Aorta (tissue), 5 donors: ENCODE measurements around the gene SOX13. TPM values are rescaled to one million over a fixed set of nuclear protein-coding genes. Genes with fewer than 3 reads are reported as not detected.

Source experiments
- ATAC-seq: fragments of 200-7000 bp; cut with Tn5 transposase; one replicate; pipeline ENCODE4 v1.9.1; 2022; ENCODE audit warnings: moderate library complexity; ENCODE audit not compliant: low FRiP score
- DNase-seq, 2 donors: peaks; one replicate each; pipeline ENCODE4 v3.0.0-alpha.2; 2020
- H3K27ac ChIP-seq, 2 donors: one replicate each; pipeline ENCODE4 v1.5.1; 2013; ENCODE audit warnings: low read length in 2 of 2, mild to moderate bottlenecking in 2 of 2, moderate library complexity in 2 of 2, control low read depth in 1 of 2, inconsistent platforms in 1 of 2, low read depth in 1 of 2
- H3K27me3 ChIP-seq, 2 donors: one replicate each; pipeline ENCODE4 v1.6.1; 2013; ENCODE audit warnings: control low read depth in 1 of 2, low read length in 1 of 2, mild to moderate bottlenecking in 1 of 2, moderate library complexity in 1 of 2; ENCODE audit not compliant: insufficient read depth in 2 of 2, control insufficient read depth in 1 of 2
- H3K36me3 ChIP-seq, 2 donors: one replicate each; pipeline ENCODE4 v1.6.1; 2013; ENCODE audit warnings: control low read depth in 1 of 2, low read length in 1 of 2, mild to moderate bottlenecking in 1 of 2; ENCODE audit not compliant: insufficient read depth in 2 of 2, control insufficient read depth in 1 of 2
- H3K4me1 ChIP-seq, 2 donors: one replicate each; pipeline ENCODE4 v1.6.1; 2013; ENCODE audit warnings: low read length in 2 of 2, control low read depth in 1 of 2, mild to moderate bottlenecking in 1 of 2, moderate library complexity in 1 of 2; ENCODE audit not compliant: insufficient read depth in 2 of 2, control insufficient read depth in 1 of 2
- H3K4me3 ChIP-seq, 2 donors: one replicate each; pipeline ENCODE4 v1.5.1; 2013; ENCODE audit warnings: low read length in 2 of 2, control low read depth in 1 of 2, mild to moderate bottlenecking in 1 of 2
- H3K9me3 ChIP-seq: one replicate; pipeline ENCODE4 v1.6.1; 2013; ENCODE audit warnings: mild to moderate bottlenecking, low read length; ENCODE audit not compliant: control insufficient read depth
- WGBS, 2 donors: extraction: QIAGEN DNeasy Blood & Tissue Kit; methylation state at CpG; one replicate each; pipeline ENCODE4 v1.1.7; 2013; 5-methylcytosine and 5-hydroxymethylcytosine counted together
- intact Hi-C, 2 donors: fragments of 100-400 bp; cut with DNase I; formaldehyde crosslinking; loops; one replicate each; pipeline versions ENCODE4 v1.14.2 to v1.15.0; 2022
- polyA plus RNA-seq, 2 donors: library from polyadenylated mRNA; stranded (reverse); fragments of 200-250 nt; gene quantifications; one replicate each; pipeline ENCODE4 v1.2.3, GENCODE V29; 2013
- total RNA-seq, 2 donors: library from RNA; stranded (reverse); fragmentation: NEBNext Ultra II Directional; extraction: Animal tissue kit (Norgen Biotek cat#: 25700); gene quantifications; one replicate each; pipeline ENCODE4 v1.2.1, GENCODE V29; 2021
- donor health status: healthy with polysubstance abuse.
- donor health status: Bipolar disorder and iron deficiency.
- donor health status: DM: no; HTN: no; CAD: no.
- donor health status: DM: no; HTN: no; CAD: no.
- donor health status: DM: yes; HTN: yes; CAD: no.

The SOX13 gene
- total and polyA plus RNA-seq, 4 donors = 9.6 to 52.8 (median 28.6) TPM

- Histone ChIP-seq H3K27ac (no peak overlapping the region), H3K9me3 (no peaks in the 10 kb centered on the region), H3K4me1 (no peaks in the 10 kb centered on the region), H3K36me3 (no peaks in the 10 kb centered on the region), H3K4me3 (no peak overlapping the region), H3K27me3 (no peaks in the 10 kb centered on the region)
- WGBS, 2 donors = 43 to 46% methylated on average over 11 of the region's 11 CpGs
- no peak for DNase-seq
- no peak for ATAC-seq
- intact Hi-C loops = no loop called here
Observed at GRCh38 chr1:204130981-204131892, 58.3 kb downstream of the SOX13 start.

GRCh38 chr1:204131978-204132377 is 59.1 kb downstream of the SOX13 start:
- H3K9me3 ChIP-seq = no peaks in the 10 kb centered on the region
- no peaks in the 10 kb centered on the region for H3K4me1 ChIP-seq
- no peak overlapping the region for H3K4me3 ChIP-seq
- ATAC-seq (no peak), DNase-seq (no peak)
- H3K36me3 ChIP-seq = no peaks in the 10 kb centered on the region
- H3K27me3 ChIP-seq = no peaks in the 10 kb centered on the region
- H3K27ac ChIP-seq = no peak overlapping the region
- 89 to 92% methylated on average over 4 of the region's 4 CpGs for WGBS, 2 donors
- intact Hi-C loops = no loop called here

GRCh38 chr1:204132718-204133117 is 59.8 kb downstream of the SOX13 start:
- Histone ChIP-seq H3K4me3 (no peak overlapping the region), H3K36me3 (no peaks in the 10 kb centered on the region), H3K27me3 (no peaks in the 10 kb centered on the region), H3K9me3 (no peaks in the 10 kb centered on the region), H3K27ac (no peak overlapping the region), H3K4me1 (no peaks in the 10 kb centered on the region)
- WGBS, 2 donors = 52 to 59% methylated on average over 6 of the region's 6 CpGs
- ATAC-seq (no peak), DNase-seq (no peak)
- intact Hi-C loops = no loop called here

GRCh38 chr1:204134103-204134502 is 61.2 kb downstream of the SOX13 start:
- WGBS, 2 donors = 83 to 89% methylated on average over 11 of the region's 11 CpGs

GRCh38 chr1:204136814-204137213 is 63.9 kb downstream of the SOX13 start:
- intact Hi-C loops = no loop called here
- DNase-seq (no peak), ATAC-seq (no peak)
- Histone ChIP-seq H3K27ac (no peak overlapping the region), H3K27me3 (no peaks in the 10 kb centered on the region), H3K36me3 (peaks cover 0 to 16% of the 10 kb centered on the region in 2 donors), H3K4me3 (no peak overlapping the region), H3K4me1 (no peaks in the 10 kb centered on the region), H3K9me3 (no peaks in the 10 kb centered on the region)
- WGBS, 2 donors = 63 to 74% methylated on average over 2 of the region's 2 CpGs

More at GRCh38 chr1:204134103-204134502, 61.2 kb downstream of the SOX13 start:
- Histone ChIP-seq H3K27me3 (no peaks in the 10 kb centered on the region), H3K27ac (no peak overlapping the region), H3K36me3 (peaks cover 0 to 8% of the 10 kb centered on the region in 2 donors), H3K4me1 (no peaks in the 10 kb centered on the region), H3K9me3 (no peaks in the 10 kb centered on the region), H3K4me3 (no peak overlapping the region)
- intact Hi-C loops = no loop called here
- no peak for DNase-seq
- ATAC-seq = no peak

GRCh38 chr1:204139088-204139487 is 66.2 kb downstream of the SOX13 start:
- DNase-seq = no peak
- Histone ChIP-seq H3K4me3 (no peak overlapping the region), H3K36me3 (peaks cover 0 to 18% of the 10 kb centered on the region in 2 donors), H3K27ac (no peak overlapping the region), H3K4me1 (no peaks in the 10 kb centered on the region), H3K27me3 (no peaks in the 10 kb centered on the region), H3K9me3 (no peaks in the 10 kb centered on the region)
- no peak for ATAC-seq
- 79 to 85% methylated on average over 2 of the region's 2 CpGs for WGBS, 2 donors
- intact Hi-C loops = no loop called here

- no peak overlapping the region for H3K4me3 ChIP-seq
- no peak overlapping the region for H3K27ac ChIP-seq
- ATAC-seq = no peak
- H3K27me3 ChIP-seq = no peaks in the 10 kb centered on the region
- no peaks in the 10 kb centered on the region for H3K9me3 ChIP-seq
- DNase-seq = no peak
- 96% methylated on average over 6 of the region's 6 CpGs for WGBS, 2 donors
- no peaks in the 10 kb centered on the region for H3K4me1 ChIP-seq
- intact Hi-C loops = no loop called here
- H3K36me3 ChIP-seq = peaks cover 0 to 18% of the 10 kb centered on the region in 2 donors
Observed at GRCh38 chr1:204139952-204140351, 67.0 kb downstream of the SOX13 start.

GRCh38 chr1:204141131-204141530 is 68.2 kb downstream of the SOX13 start:
- H3K27ac ChIP-seq = no peak overlapping the region
- no peak for DNase-seq
- no peaks in the 10 kb centered on the region for H3K4me1 ChIP-seq
- ATAC-seq = no peak
- 96 to 98% methylated on average over 3 of the region's 3 CpGs for WGBS, 2 donors
- no peaks in the 10 kb centered on the region for H3K9me3 ChIP-seq
- no peaks in the 10 kb centered on the region for H3K27me3 ChIP-seq
- intact Hi-C loops = no loop called here
- H3K36me3 ChIP-seq = peaks cover 0 to 18% of the 10 kb centered on the region in 2 donors
- H3K4me3 ChIP-seq = no peak overlapping the region
